H9 (cell line): ENCODE data around the gene NXNL2. TPM values are rescaled to one million over a fixed set of nuclear protein-coding genes. Genes with fewer than 3 reads are reported as not detected.

Experiments
- DNase-seq: peaks from one replicate; pipeline ENCODE4 v3.0.0-alpha.2; 2017
- H2AFZ ChIP-seq: one replicate; pipeline ENCODE4 v1.6.1; 2013; ENCODE audit warnings: mild to moderate bottlenecking, low read length, control low read depth, moderate library complexity
- H2AK5ac ChIP-seq: 2 replicates; pipeline ENCODE4 v1.6.1; 2013; ENCODE audit warnings: low read length, control low read depth, mixed read lengths; ENCODE audit not compliant: insufficient read length
- H2BK120ac ChIP-seq: one replicate; pipeline ENCODE4 v1.6.1; 2013; ENCODE audit warnings: low read depth, mild to moderate bottlenecking, low read length, control low read depth, inconsistent platforms; ENCODE audit not compliant: poor library complexity, severe bottlenecking
- H2BK12ac ChIP-seq: 2 replicates; pipeline ENCODE4 v1.6.1; 2013; ENCODE audit warnings: low read length, control low read depth, mixed read lengths, low read depth; ENCODE audit not compliant: insufficient read length
- H2BK15ac ChIP-seq: 2 replicates; pipeline ENCODE4 v1.6.1; 2013; ENCODE audit warnings: low read depth, low read length, control low read depth
- H2BK20ac ChIP-seq: one replicate; pipeline ENCODE4 v1.6.1; 2013; ENCODE audit warnings: low read depth, mild to moderate bottlenecking, low read length, control low read depth, inconsistent platforms; ENCODE audit not compliant: poor library complexity, severe bottlenecking
- H2BK5ac ChIP-seq: 2 replicates; pipeline ENCODE4 v1.6.1; 2013; ENCODE audit warnings: low read length, control low read depth, mixed read lengths; ENCODE audit not compliant: insufficient read length
- H3K14ac ChIP-seq: 2 replicates; pipeline ENCODE4 v1.6.1; 2013; ENCODE audit warnings: low read length, control low read depth; ENCODE audit not compliant: insufficient read depth
- H3K18ac ChIP-seq: 2 replicates; pipeline ENCODE4 v1.6.1; 2013; ENCODE audit warnings: low read depth, mild to moderate bottlenecking, mixed read lengths, low read length, control low read depth; ENCODE audit not compliant: insufficient read length
- H3K23ac ChIP-seq: 2 replicates; pipeline ENCODE4 v1.6.1; 2013; ENCODE audit warnings: low read length, control low read depth, mixed read lengths, low read depth; ENCODE audit not compliant: insufficient read length
- H3K23me2 ChIP-seq: 2 replicates; pipeline ENCODE4 v1.6.1; 2013; ENCODE audit warnings: low read depth, mild to moderate bottlenecking, mixed read lengths, low read length, control low read depth; ENCODE audit not compliant: insufficient read length, poor library complexity, severe bottlenecking
- H3K27ac ChIP-seq: 2 replicates; pipeline ENCODE4 v1.5.1; 2013; ENCODE audit warnings: low read length, control low read depth, mixed read lengths, low read depth; ENCODE audit not compliant: insufficient read length
- H3K27me3 ChIP-seq: 2 replicates; pipeline ENCODE4 v1.6.1; 2013; ENCODE audit warnings: low read length, control low read depth, inconsistent platforms; ENCODE audit not compliant: insufficient read depth
- H3K4ac ChIP-seq: 2 replicates; pipeline ENCODE4 v1.6.1; 2013; ENCODE audit warnings: low read depth, mild to moderate bottlenecking, control low read depth, inconsistent platforms, low read length, moderate library complexity
- H3K4me1 ChIP-seq: 2 replicates; pipeline ENCODE4 v1.6.1; 2013; ENCODE audit warnings: low read length, control low read depth, inconsistent platforms; ENCODE audit not compliant: insufficient read depth
- H3K4me2 ChIP-seq: 2 replicates; pipeline ENCODE4 v1.6.1; 2013; ENCODE audit warnings: low read length, control low read depth, mixed read lengths; ENCODE audit not compliant: insufficient read length, insufficient read depth
- H3K56ac ChIP-seq: 2 replicates; pipeline ENCODE4 v1.6.1; 2013; ENCODE audit warnings: low read depth, mild to moderate bottlenecking, mixed read lengths, low read length, control low read depth; ENCODE audit not compliant: insufficient read length
- H3K79me1 ChIP-seq: 2 replicates; pipeline ENCODE4 v1.6.1; 2013; ENCODE audit warnings: low read depth, mild to moderate bottlenecking, moderate library complexity, low read length, control low read depth, inconsistent platforms; ENCODE audit not compliant: insufficient read depth, poor library complexity, severe bottlenecking
- H3K79me2 ChIP-seq: 2 replicates; pipeline ENCODE4 v1.6.1; 2013; ENCODE audit warnings: low read length, control low read depth, inconsistent platforms; ENCODE audit not compliant: insufficient read depth
- H3K9ac ChIP-seq: 2 replicates; pipeline ENCODE4 v1.6.1; 2013; ENCODE audit warnings: low read length, control low read depth, mixed read lengths; ENCODE audit not compliant: insufficient read length; ENCODE audit errors: extremely low read depth
- H3K9me3 ChIP-seq: one replicate; pipeline ENCODE4 v1.6.1; 2013; ENCODE audit warnings: low read depth, low read length, inconsistent platforms; ENCODE audit not compliant: control insufficient read depth
- H3T11ph ChIP-seq: one replicate; pipeline ENCODE4 v1.6.1; 2013; ENCODE audit warnings: mild to moderate bottlenecking, low read length, control low read depth, inconsistent platforms
- H4K20me1 ChIP-seq: one replicate; pipeline ENCODE4 v1.6.1; 2013; ENCODE audit not compliant: control insufficient read depth, insufficient read length, insufficient read depth
- H4K5ac ChIP-seq: 2 replicates; pipeline ENCODE4 v1.6.1; 2013; ENCODE audit warnings: low read depth, mild to moderate bottlenecking, mixed read lengths, low read length, control low read depth; ENCODE audit not compliant: insufficient read length
- H4K8ac ChIP-seq: replicated peaks from 2 replicates; pipeline ENCODE4 v1.6.1; 2013; ENCODE audit warnings: low read length, control low read depth, mixed read lengths, low read depth; ENCODE audit not compliant: insufficient read length
- H4K91ac ChIP-seq: 2 replicates; pipeline ENCODE4 v1.6.1; 2013; ENCODE audit warnings: low read depth, mild to moderate bottlenecking, moderate library complexity, mixed read lengths, low read length, control low read depth; ENCODE audit not compliant: insufficient read length
- H3K27ac Mint-ChIP-seq, 3 experiments: 2 replicates in 2 of 3; 3 replicates in 1 of 3; pipeline ENCODE4 v1.8.0; 2020 to 2021; ENCODE audit warnings: mixed read lengths in 3 of 3, mild to moderate bottlenecking in 1 of 3, moderate library complexity in 1 of 3
- H3K27me3 Mint-ChIP-seq: 2 replicates; pipeline ENCODE4 v1.8.0; 2021; ENCODE audit warnings: low read depth, mild to moderate bottlenecking, moderate library complexity, mixed read lengths
- H3K36me3 Mint-ChIP-seq, 3 experiments: 2 replicates in 2 of 3; 3 replicates in 1 of 3; pipeline ENCODE4 v1.8.0; 2020 to 2021; ENCODE audit warnings: low read depth in 3 of 3, mixed read lengths in 3 of 3; ENCODE audit not compliant: insufficient read depth in 1 of 3
- H3K4me1 Mint-ChIP-seq, 2 experiments: 2 replicates each; pipeline ENCODE4 v1.8.0; 2020; ENCODE audit warnings: mixed read lengths in 2 of 2
- H3K4me3 Mint-ChIP-seq, 2 experiments: 2 replicates in 1 of 2; 3 replicates in 1 of 2; pipeline ENCODE4 v1.8.0; 2020 to 2021; ENCODE audit warnings: mild to moderate bottlenecking in 2 of 2, mixed read lengths in 2 of 2, moderate library complexity in 1 of 2
- H3K9me3 Mint-ChIP-seq, 2 experiments: 2 replicates in 1 of 2; 3 replicates in 1 of 2; pipeline ENCODE4 v1.8.0; 2020; ENCODE audit warnings: mild to moderate bottlenecking in 2 of 2, mixed read lengths in 2 of 2, moderate library complexity in 1 of 2
- WGBS: extraction: QIAGEN DNeasy Blood & Tissue Kit; methylation state at CpG from one replicate; pipeline ENCODE4 v1.1.7; 2013; ENCODE audit warnings: missing lambda C conversion rate, low lambda C conversion rate, mixed read lengths; ENCODE audit not compliant: insufficient read length; ENCODE audit errors: extremely low coverage; 5-methylcytosine and 5-hydroxymethylcytosine counted together
- total RNA-seq: library from RNA; stranded (reverse); gene quantifications from 2 replicates; pipeline ENCODE4 v1.2.1, GENCODE V29; 2021
- TF ChIP-seq, protein P1 (sequence below): fragments of 200-600 bp; sonication (generic); conservative IDR thresholded peaks from 3 replicates; pipeline ENCODE4 v1.8.0; 2021; ENCODE audit warnings: antibody characterized with exemption, mild to moderate bottlenecking

The NXNL2 gene
- total RNA-seq, 1 experiment from 2014 or later, result 0.57 TPM

DNA sequence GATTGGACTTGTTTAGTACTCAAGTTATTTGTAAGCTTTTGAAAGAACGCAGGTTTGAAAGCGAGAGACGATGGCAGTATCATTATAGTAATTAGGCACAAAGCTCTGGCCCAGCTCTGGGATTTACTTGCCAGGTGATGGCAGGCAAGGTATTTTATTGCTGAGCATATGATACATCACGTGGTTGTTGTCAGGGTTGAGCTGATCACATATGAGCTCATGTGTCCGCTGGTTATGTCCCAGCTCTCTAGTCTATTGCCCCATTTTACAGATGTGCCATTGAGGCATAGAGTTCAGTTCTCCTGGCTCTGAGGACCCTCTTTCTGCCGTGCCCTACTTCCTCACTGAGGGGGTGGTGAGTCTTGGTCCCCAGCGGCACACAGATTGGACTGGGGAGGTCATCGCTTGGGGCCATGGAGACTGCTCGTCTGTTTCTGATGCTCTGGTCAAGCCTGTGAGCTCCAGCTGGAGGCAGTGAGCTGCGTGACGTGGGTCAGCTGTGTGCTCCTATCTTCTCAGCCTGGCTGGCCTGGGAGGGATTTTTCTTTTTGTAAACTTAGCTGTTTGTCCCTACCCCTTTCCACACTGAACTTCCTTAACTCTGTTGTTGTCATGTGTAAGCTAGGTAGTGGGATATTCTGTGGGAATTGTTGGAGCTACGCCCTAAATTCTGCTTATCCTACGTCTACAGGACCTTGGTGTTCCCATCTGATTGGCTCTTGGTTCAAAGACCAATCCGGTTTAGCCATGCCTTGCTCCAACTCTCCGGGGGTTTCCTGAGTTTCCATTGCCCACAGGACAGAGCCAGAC, 2.2 kb downstream of the NXNL2 start:
- DNase-seq, result no peak
- Histone ChIP-seq H3K9ac (no peak overlapping the region), H2BK20ac (no peak overlapping the region)

More for the DNA sequence above, 2.2 kb downstream of the NXNL2 start:
- H3K23me2 ChIP-seq, result peaks cover 13% of the 10 kb centered on the region
- Mint-ChIP-seq H3K4me1 (peaks cover 9 to 16% of the 10 kb centered on the region in 2 experiments), H3K36me3 (no peaks in the 10 kb centered on the region; a peak in 1 of 7 replicates), H3K27ac (no peak overlapping the region), H3K9me3 (peaks cover 0 to 2% of the 10 kb centered on the region in 2 experiments; a peak in 1 of 5 replicates), H3K27me3 (peaks cover 39% of the 10 kb centered on the region), H3K4me3 (peak overlapping the region in 1 of 2 experiments; percentile 20; a peak in 1 of 5 replicates)
- H3K79me1 ChIP-seq, result no peaks in the 10 kb centered on the region
- no peak overlapping the region; the same call in 1 of the 2 replicates for H3K14ac ChIP-seq
- H2BK12ac ChIP-seq, result no peak overlapping the region
- no peak overlapping the region for H2AK5ac ChIP-seq
- no peak overlapping the region for H4K5ac ChIP-seq
- no peaks in the 10 kb centered on the region for H4K20me1 ChIP-seq
- H3K27me3 ChIP-seq, result no peaks in the 10 kb centered on the region
- no peak overlapping the region for H3K56ac ChIP-seq
- no peak overlapping the region for H3K27ac ChIP-seq
- no peak overlapping the region for H3K4me2 ChIP-seq
- H2BK15ac ChIP-seq, result no peak overlapping the region
- H4K91ac ChIP-seq, result no peak overlapping the region
- H3K4ac ChIP-seq, result no peak overlapping the region
- TF ChIP-seq, protein P1, sequence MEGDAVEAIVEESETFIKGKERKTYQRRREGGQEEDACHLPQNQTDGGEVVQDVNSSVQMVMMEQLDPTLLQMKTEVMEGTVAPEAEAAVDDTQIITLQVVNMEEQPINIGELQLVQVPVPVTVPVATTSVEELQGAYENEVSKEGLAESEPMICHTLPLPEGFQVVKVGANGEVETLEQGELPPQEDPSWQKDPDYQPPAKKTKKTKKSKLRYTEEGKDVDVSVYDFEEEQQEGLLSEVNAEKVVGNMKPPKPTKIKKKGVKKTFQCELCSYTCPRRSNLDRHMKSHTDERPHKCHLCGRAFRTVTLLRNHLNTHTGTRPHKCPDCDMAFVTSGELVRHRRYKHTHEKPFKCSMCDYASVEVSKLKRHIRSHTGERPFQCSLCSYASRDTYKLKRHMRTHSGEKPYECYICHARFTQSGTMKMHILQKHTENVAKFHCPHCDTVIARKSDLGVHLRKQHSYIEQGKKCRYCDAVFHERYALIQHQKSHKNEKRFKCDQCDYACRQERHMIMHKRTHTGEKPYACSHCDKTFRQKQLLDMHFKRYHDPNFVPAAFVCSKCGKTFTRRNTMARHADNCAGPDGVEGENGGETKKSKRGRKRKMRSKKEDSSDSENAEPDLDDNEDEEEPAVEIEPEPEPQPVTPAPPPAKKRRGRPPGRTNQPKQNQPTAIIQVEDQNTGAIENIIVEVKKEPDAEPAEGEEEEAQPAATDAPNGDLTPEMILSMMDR, result no peak
- H4K8ac ChIP-seq, result no peak overlapping the region
- H3K4me1 ChIP-seq, result peaks cover 3% of the 10 kb centered on the region; the same call in 1 of the 2 replicates
- no peak overlapping the region for H3K18ac ChIP-seq
- H3K23ac ChIP-seq, result no peak overlapping the region
- H3K79me2 ChIP-seq, result no peaks in the 10 kb centered on the region
- H3K9me3 ChIP-seq, result no peaks in the 10 kb centered on the region
- H2BK120ac ChIP-seq, result no peak overlapping the region
- no CpG with 5 or more reads among the region's 15 CpGs for WGBS
- no peak overlapping the region for H3T11ph ChIP-seq
- no peak overlapping the region for H2AFZ ChIP-seq
- H2BK5ac ChIP-seq, result no peak overlapping the region
